SK-N-DZ (cell line): ENCODE results near the gene IL17A. TPM values are rescaled to one million over a fixed set of nuclear protein-coding genes. Genes with fewer than 3 reads are reported as not detected.

ENCODE experiments used
- DNase-seq: peaks from one replicate; pipeline ENCODE4 v3.0.0-alpha.2; 2015; ENCODE audit warnings: low spot score
- polyA plus RNA-seq, 2 experiments: library from polyadenylated mRNA; depleted of rRNA; stranded (reverse); fragments of >200 nt; gene quantifications; 2 replicates each; pipeline ENCODE4 v1.2.3, GENCODE V29; 2014

The IL17A gene
- polyA plus RNA-seq (2014; cell fraction: cytosol; rRNA removed) = not detected in 2 replicates
- not detected in 2 replicates for polyA plus RNA-seq (2014; cell fraction: nucleus; rRNA removed)

DNA sequence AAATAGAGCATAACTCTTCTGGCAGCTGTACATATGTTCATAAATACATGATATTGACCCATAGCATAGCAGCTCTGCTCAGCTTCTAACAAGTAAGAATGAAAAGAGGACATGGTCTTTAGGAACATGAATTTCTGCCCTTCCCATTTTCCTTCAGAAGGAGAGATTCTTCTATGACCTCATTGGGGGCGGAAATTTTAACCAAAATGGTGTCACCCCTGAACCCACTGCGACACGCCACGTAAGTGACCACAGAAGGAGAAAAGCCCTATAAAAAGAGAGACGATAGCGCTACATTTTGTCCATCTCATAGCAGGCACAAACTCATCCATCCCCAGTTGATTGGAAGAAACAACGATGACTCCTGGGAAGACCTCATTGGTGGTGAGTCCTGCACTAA is at the start of gene IL17A:
IL17A (plus strand) TSS at position 301 of the 400 bp plus-strand sequence; CDS start at position 358, 57 bp downstream.
- no peak for DNase-seq

DNA sequence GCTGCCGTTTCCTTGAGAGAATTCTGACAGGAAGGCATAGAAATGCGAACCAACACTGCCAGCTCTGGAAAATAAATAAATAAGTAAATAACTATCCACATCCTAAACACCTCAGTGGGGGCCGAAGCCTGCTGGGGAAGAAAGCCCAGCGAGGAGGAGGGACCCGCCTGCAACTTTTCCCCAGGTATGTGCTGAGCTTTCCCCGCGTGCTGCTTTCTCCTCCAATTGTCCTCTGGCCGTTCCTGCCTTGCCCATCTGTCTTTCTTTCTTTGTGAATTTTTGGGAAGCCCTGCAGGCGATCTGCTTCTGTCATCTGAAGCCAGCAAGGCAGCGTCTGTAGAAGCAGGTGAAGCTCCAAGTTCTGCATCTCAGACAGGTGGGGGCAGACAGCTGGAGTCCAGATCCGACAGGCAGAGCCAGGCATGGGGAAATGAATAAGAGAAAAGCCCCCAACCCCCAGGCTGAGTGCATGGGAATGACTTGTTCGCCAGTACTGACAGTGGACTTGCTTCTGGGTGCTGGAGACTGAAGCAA is 49.2 kb upstream of the IL17A start:
- DNase-seq = no peak

- no peak for DNase-seq
Measured at GRCh38 chr6:52138284-52138683, 47.9 kb upstream of the IL17A start.

GRCh38 chr6:52139985-52140680 is 46.0 kb upstream of the IL17A start:
- no peak for DNase-seq

GRCh38 chr6:52141596-52141995 is 44.6 kb upstream of the IL17A start:
- no peak for DNase-seq

GRCh38 chr6:52142556-52142955 is 43.6 kb upstream of the IL17A start:
- DNase-seq = no peak

DNA sequence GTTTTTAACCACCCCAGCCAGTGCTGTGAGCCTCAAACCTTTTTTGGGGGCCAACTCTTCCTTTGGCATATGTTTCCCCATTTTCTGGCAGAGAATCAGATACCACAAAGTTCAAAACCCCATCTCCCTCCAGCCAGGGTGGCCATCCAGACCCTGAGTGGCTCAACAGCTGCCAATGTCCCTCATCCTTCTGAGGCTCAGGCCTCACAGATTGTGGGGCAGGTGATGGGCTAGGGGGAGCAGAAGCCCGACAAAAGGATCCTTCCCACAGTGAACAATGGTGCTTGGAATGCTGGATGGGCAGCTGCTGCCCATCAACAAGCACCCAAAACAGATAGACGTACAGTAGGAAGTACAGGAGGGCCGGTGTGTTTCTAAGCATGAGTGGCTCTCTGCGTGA is 42.6 kb upstream of the IL17A start:
- no peak for DNase-seq

- no peak for DNase-seq
Measured at GRCh38 chr6:52144196-52145076, 41.7 kb upstream of the IL17A start.

- no peak for DNase-seq
Measured at GRCh38 chr6:52146851-52147445, 39.2 kb upstream of the IL17A start.

- DNase-seq = no peak
Measured at GRCh38 chr6:52149076-52149475, 37.1 kb upstream of the IL17A start.

DNA sequence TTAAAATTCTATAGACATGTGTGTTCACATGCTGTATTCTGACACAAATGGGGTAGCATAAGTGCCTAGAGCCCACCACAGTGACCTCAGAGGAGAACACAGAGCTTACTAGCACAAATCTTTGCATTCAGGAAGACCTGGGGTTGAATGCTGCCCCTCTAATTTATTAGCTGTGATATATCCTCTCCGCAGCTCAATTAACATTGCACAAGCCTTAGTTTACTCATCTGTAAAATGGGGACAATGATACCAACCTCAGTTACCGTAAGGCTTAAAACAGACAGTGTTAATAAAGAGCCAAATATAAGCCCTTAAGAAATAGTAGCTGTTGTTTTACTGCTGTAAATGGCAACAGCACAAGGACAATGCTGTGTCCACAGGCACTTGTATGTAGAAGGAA is 36.2 kb upstream of the IL17A start:
- no peak for DNase-seq

DNA sequence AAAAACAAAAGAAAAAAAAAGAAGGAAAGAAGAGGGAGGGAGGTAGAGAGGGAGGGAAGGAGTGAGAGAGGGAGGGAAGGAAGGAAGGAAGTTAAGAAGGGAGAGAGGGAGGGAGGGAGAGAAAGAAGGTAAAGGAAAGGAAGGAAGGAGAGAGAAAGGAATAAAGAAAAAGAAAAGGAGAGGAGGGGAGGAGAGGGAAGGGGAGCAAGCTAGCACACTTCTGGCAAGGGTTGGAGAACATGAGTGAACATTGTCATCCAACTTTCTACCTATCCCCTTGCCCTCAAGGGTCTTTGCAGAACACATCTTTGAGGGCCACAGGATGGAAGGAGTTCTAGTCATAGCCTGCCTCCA is 34.1 kb upstream of the IL17A start:
- no peak for DNase-seq

DNA sequence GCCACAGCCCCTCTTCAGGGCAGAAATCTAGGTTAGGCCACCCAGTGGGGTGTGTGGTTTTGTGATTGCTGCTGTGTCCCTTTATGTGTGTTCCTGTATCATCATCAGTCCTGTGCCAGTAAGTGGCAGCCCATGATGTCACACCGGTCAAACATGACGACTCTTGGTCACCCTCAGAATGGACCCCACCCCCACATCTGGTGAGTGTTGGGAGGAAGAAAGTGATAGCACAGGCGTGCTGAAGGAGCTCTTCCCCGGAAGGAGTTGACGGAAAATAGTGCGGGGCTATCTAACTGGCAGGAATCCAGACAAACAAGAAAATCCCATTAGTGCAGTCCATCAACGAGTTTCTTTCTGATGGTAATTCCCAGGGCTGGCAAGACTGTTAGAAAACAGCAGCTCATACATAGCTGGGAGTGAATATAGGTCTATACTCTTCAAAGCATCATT is 33.4 kb upstream of the IL17A start:
- no peak for DNase-seq

GRCh38 chr6:52154381-52154780 is 31.8 kb upstream of the IL17A start:
- DNase-seq = no peak

GRCh38 chr6:52155791-52156576 is 30.2 kb upstream of the IL17A start:
- no peak for DNase-seq

GRCh38 chr6:52157301-52157941 is 28.8 kb upstream of the IL17A start:
- no peak for DNase-seq

- no peak for DNase-seq
Measured at GRCh38 chr6:52160472-52161104, 25.6 kb upstream of the IL17A start.

DNA sequence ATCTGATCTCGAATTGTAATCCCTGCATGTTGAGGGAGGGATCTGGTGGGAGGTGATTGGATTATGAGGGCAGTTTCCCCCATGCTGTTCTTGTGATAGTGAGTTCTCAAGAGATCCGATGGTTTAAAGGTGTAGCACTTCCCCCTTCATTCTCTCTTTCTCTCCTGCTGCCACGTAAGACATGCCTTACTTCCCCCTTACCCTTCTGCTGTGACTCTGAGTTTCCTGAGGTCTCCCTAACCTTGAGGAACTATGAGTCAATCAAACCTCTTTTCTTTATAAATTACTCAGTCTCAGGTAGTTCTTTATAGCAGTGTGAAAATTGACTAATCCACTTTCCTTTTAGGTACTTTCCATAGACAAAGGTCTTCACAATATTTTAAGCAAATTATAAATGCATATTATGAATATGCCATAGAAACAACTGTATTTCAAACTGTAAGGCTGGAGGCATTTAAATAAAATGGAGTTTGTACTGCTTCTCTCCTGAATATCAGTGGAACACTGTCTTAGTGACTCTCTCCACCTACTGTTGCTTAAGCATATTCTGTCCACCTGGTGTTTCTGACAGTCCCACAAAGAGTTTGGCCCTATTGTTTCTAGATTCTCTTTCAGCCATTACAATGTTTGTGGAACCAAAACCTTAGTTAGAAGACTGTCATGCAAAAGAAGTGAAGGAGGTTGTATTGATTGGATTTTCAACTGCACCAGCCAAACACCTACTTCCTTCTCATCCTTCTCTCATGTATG is 24.3 kb upstream of the IL17A start:
- DNase-seq = no peak
